IMR-90 (cell line): Measurements from ENCODE around the gene RGS3. TPM values are rescaled to one million over a fixed set of nuclear protein-coding genes. Genes with fewer than 3 reads are reported as not detected.

Experiments used
- ATAC-seq: fragments of 200-7000 bp; cut with Tn5 transposase; 2 replicates; pipeline ENCODE4 v1.9.1; 2020; ENCODE audit warnings: low read depth, mild to moderate bottlenecking, moderate library complexity
- BruUV-seq: library from RNA; stranded (reverse); fragments of 400-500 nt; replicated peaks from 2 replicates; lab custom pipeline; 2021; lab: Mats Ljungman, UMichigan
- CTCF ChIA-PET: fragments of 300-600 bp; formaldehyde crosslinking; extraction: SDS; loops from one replicate; lab custom pipeline; 2021; ENCODE audit warnings: antibody characterized with exemption; lab: Yijun Ruan, JAX
- POLR2A ChIA-PET: fragments of 300-600 bp; sonication (Branson Sonifier 250); formaldehyde crosslinking; loops from one replicate; lab custom pipeline; 2022; ENCODE audit warnings: antibody characterized with exemption; ENCODE audit not compliant: unreplicated experiment; lab: Charles Lee
- DNase-seq: peaks from one replicate; pipeline ENCODE4 v3.0.0; 2013
- H2AFZ ChIP-seq: replicated peaks from 2 replicates; pipeline ENCODE3; 2013; ENCODE audit warnings: low read length, mild to moderate bottlenecking; ENCODE audit not compliant: poor library complexity
- H2AK5ac ChIP-seq: 2 replicates; pipeline ENCODE4 v1.6.1; 2013; ENCODE audit warnings: low read depth, low read length, inconsistent platforms
- H2AK9ac ChIP-seq: replicated peaks from 2 replicates; pipeline ENCODE3; 2013; ENCODE audit warnings: mild to moderate bottlenecking, low read depth, low read length, moderate library complexity; ENCODE audit not compliant: poor library complexity
- H2BK120ac ChIP-seq: 2 replicates; pipeline ENCODE4 v1.6.1; 2013; ENCODE audit warnings: low read depth, low read length, inconsistent platforms
- H2BK15ac ChIP-seq: 3 replicates; pipeline ENCODE4 v1.6.1; 2013; ENCODE audit warnings: low read depth, low read length, inconsistent platforms
- H2BK20ac ChIP-seq: 2 replicates; pipeline ENCODE4 v1.6.1; 2013; ENCODE audit warnings: low read depth, mild to moderate bottlenecking, inconsistent platforms, low read length, moderate library complexity
- H2BK5ac ChIP-seq: 2 replicates; pipeline ENCODE4 v1.6.1; 2013; ENCODE audit warnings: mild to moderate bottlenecking, low read depth, low read length, inconsistent platforms; ENCODE audit not compliant: poor library complexity, severe bottlenecking
- H3K14ac ChIP-seq: replicated peaks from 2 replicates; pipeline ENCODE4 v1.6.1; 2013; ENCODE audit warnings: low read depth, low read length, inconsistent platforms
- H3K18ac ChIP-seq: 2 replicates; pipeline ENCODE4 v1.6.1; 2013; ENCODE audit warnings: low read depth, low read length, control low read depth
- H3K23ac ChIP-seq: 2 replicates; pipeline ENCODE4 v1.6.1; 2013; ENCODE audit warnings: low read depth, low read length, inconsistent platforms
- H3K27ac ChIP-seq: 2 replicates; pipeline ENCODE4 v1.5.1; 2013; ENCODE audit warnings: mild to moderate bottlenecking, control low read depth, low read length; ENCODE audit not compliant: insufficient read depth
- H3K27me3 ChIP-seq: 2 replicates; pipeline ENCODE4 v1.6.1; 2013; ENCODE audit warnings: low read length; ENCODE audit not compliant: control insufficient read depth, insufficient read depth
- H3K36me3 ChIP-seq: 2 replicates; pipeline ENCODE4 v1.6.1; 2013; ENCODE audit warnings: low read length, mixed read lengths; ENCODE audit not compliant: control insufficient read depth, insufficient read depth
- H3K4ac ChIP-seq: 2 replicates; pipeline ENCODE4 v1.6.1; 2013; ENCODE audit warnings: low read depth, low read length, inconsistent platforms
- H3K4me1 ChIP-seq: 2 replicates; pipeline ENCODE4 v1.6.1; 2013; ENCODE audit warnings: low read length, mixed read lengths; ENCODE audit not compliant: control insufficient read depth, insufficient read depth
- H3K4me2 ChIP-seq: 2 replicates; pipeline ENCODE4 v1.6.1; 2013; ENCODE audit warnings: low read depth, mild to moderate bottlenecking, control low read depth, low read length, moderate library complexity
- H3K4me3 ChIP-seq: 2 replicates; pipeline ENCODE4 v1.5.1; 2013; ENCODE audit warnings: low read depth, mild to moderate bottlenecking, control low read depth, low read length, moderate library complexity; ENCODE audit not compliant: insufficient read depth
- H3K56ac ChIP-seq: 2 replicates; pipeline ENCODE4 v1.6.1; 2013; ENCODE audit warnings: low read length, inconsistent platforms; ENCODE audit not compliant: insufficient read depth; ENCODE audit errors: extremely low read depth
- H3K79me1 ChIP-seq, 2 experiments: 2 replicates each; pipeline ENCODE4 v1.6.1; 2013; ENCODE audit warnings: low read length in 2 of 2, inconsistent platforms in 1 of 2, low read depth in 1 of 2
- H3K9ac ChIP-seq: 2 replicates; pipeline ENCODE4 v1.6.1; 2013; ENCODE audit warnings: low read depth, low read length, control low read depth
- H3K9me1 ChIP-seq: 2 replicates; pipeline ENCODE4 v1.6.1; 2013; ENCODE audit warnings: low read length, inconsistent platforms; ENCODE audit not compliant: insufficient read depth
- H3K9me3 ChIP-seq: 2 replicates; pipeline ENCODE4 v1.6.1; 2013; ENCODE audit warnings: low read length; ENCODE audit not compliant: control insufficient read depth, insufficient read depth
- H4K20me1 ChIP-seq: 2 replicates; pipeline ENCODE4 v1.6.1; 2013; ENCODE audit warnings: low read length, inconsistent platforms; ENCODE audit not compliant: insufficient read depth
- H4K5ac ChIP-seq: 2 replicates; pipeline ENCODE4 v1.6.1; 2013; ENCODE audit warnings: mild to moderate bottlenecking, low read depth, low read length, control low read depth
- H4K8ac ChIP-seq, 2 experiments: 2 replicates each; pipeline ENCODE4 v1.6.1; 2013; ENCODE audit warnings: low read depth in 2 of 2, low read length in 2 of 2, control low read depth in 1 of 2, inconsistent platforms in 1 of 2
- H4K91ac ChIP-seq: 2 replicates; pipeline ENCODE4 v1.6.1; 2013; ENCODE audit warnings: low read depth, low read length, inconsistent platforms; ENCODE audit not compliant: insufficient read depth
- BHLHE40 ChIP-seq: fragments of 150-350 bp; IDR thresholded peaks from 2 replicates; pipeline ENCODE4 v1.6.1; 2016; ENCODE audit warnings: mild to moderate bottlenecking, low read depth, low read length
- CEBPB ChIP-seq: IDR thresholded peaks from 2 replicates; pipeline ENCODE4 v1.6.1; 2012; ENCODE audit warnings: low read depth, low read length, improper control_type of control experiment
- CHD1 ChIP-seq: IDR thresholded peaks from 2 replicates; pipeline ENCODE4 v1.6.1; 2012; ENCODE audit warnings: low read depth, low read length, improper control_type of control experiment
- FOS ChIP-seq: fragments of 150-350 bp; IDR thresholded peaks from 2 replicates; pipeline ENCODE4 v1.6.1; 2016; ENCODE audit warnings: low read depth, low read length
- MAFK ChIP-seq: IDR thresholded peaks from 2 replicates; pipeline ENCODE4 v1.6.1; 2012; ENCODE audit warnings: low read depth, low read length, improper control_type of control experiment
- MAZ ChIP-seq: IDR thresholded peaks from 2 replicates; pipeline ENCODE4 v1.6.1; 2012; ENCODE audit warnings: low read depth, mild to moderate bottlenecking, low read length, improper control_type of control experiment, moderate library complexity, borderline replicate concordance
- MXI1 ChIP-seq: IDR thresholded peaks from 2 replicates; pipeline ENCODE4 v1.6.1; 2012; ENCODE audit warnings: low read depth, mild to moderate bottlenecking, low read length, moderate library complexity, borderline replicate concordance
- POLR2A ChIP-seq: IDR thresholded peaks from 2 replicates; pipeline ENCODE4 v1.6.1; 2012; ENCODE audit warnings: mild to moderate bottlenecking, low read depth, low read length
- RAD21 ChIP-seq: IDR thresholded peaks from 2 replicates; pipeline ENCODE4 v1.6.1; 2012; ENCODE audit warnings: low read length, improper control_type of control experiment
- RCOR1 ChIP-seq: IDR thresholded peaks from 2 replicates; pipeline ENCODE4 v1.6.1; 2012; ENCODE audit warnings: mild to moderate bottlenecking, low read length, improper control_type of control experiment; ENCODE audit not compliant: insufficient replicate concordance
- SMC3 ChIP-seq: fragments of 150-350 bp; IDR thresholded peaks from 2 replicates; pipeline ENCODE4 v1.6.1; 2016; ENCODE audit warnings: low read depth, mild to moderate bottlenecking, antibody characterized with exemption, low read length, moderate library complexity
- WGBS, 2 experiments: methylation state at CpG; one replicate each; pipeline versions ENCODE4 v1.1.5 to v1.1.7; 2013; ENCODE audit warnings: missing lambda C conversion rate in 2 of 2; ENCODE audit not compliant: insufficient read length in 1 of 2; ENCODE audit errors: extremely low coverage in 2 of 2; 5-methylcytosine and 5-hydroxymethylcytosine counted together
- dilution Hi-C: fragments of 300-500 bp; cut with HindIII; formaldehyde crosslinking; loops from one replicate; pipeline ENCODE4 v1.14.3; 2018; ENCODE audit warnings: low sequenced_read_pairs; ENCODE audit not compliant: unreplicated experiment
- in situ Hi-C: fragments of 300-500 bp; cut with MboI; formaldehyde crosslinking; loops from 3 replicates; pipeline ENCODE4 v1.14.3; 2019; ENCODE audit warnings: low sequenced_read_pairs, inconsistent platforms, mixed read lengths
- intact Hi-C: fragments of 100-400 bp; cut with micrococcal nuclease; formaldehyde crosslinking; loops from 2 replicates; pipeline ENCODE4 v1.10.0; 2022
- polyA plus RNA-seq, 3 experiments: library from polyadenylated mRNA; depleted of rRNA; stranded (reverse); fragments of >200 nt; gene quantifications; 2 replicates each; pipeline ENCODE4 v1.2.3, GENCODE V29; 2012; ENCODE audit warnings: low replicate concordance in 1 of 3
- total RNA-seq: library from RNA; depleted of rRNA; stranded (reverse); fragments of >200 nt; gene quantifications from 2 replicates; pipeline ENCODE4 v1.2.3, GENCODE V29; 2012
- TF ChIP-seq, protein P1 (sequence below): conservative IDR thresholded peaks from 2 replicates; pipeline ENCODE4 v1.5.1; 2012; ENCODE audit warnings: mild to moderate bottlenecking, low read depth, low read length, improper control_type of control experiment
- TF ChIP-seq, protein P2 (sequence below): fragments of 150-350 bp; IDR thresholded peaks from 2 replicates; pipeline ENCODE4 v1.6.1; 2017; ENCODE audit warnings: mild to moderate bottlenecking, antibody characterized with exemption, low read length, low read depth
- TF ChIP-seq, protein P3 (sequence below): fragments of 150-350 bp; IDR thresholded peaks from 2 replicates; pipeline ENCODE4 v1.6.1; 2016; ENCODE audit warnings: low read depth, mild to moderate bottlenecking, low read length, moderate library complexity, borderline replicate concordance

RGS3 gene
- total and polyA plus RNA-seq, 2 of the 4 experiments (the other 2 are of a cell fraction): 51.8 to 65.6 TPM

DNA sequence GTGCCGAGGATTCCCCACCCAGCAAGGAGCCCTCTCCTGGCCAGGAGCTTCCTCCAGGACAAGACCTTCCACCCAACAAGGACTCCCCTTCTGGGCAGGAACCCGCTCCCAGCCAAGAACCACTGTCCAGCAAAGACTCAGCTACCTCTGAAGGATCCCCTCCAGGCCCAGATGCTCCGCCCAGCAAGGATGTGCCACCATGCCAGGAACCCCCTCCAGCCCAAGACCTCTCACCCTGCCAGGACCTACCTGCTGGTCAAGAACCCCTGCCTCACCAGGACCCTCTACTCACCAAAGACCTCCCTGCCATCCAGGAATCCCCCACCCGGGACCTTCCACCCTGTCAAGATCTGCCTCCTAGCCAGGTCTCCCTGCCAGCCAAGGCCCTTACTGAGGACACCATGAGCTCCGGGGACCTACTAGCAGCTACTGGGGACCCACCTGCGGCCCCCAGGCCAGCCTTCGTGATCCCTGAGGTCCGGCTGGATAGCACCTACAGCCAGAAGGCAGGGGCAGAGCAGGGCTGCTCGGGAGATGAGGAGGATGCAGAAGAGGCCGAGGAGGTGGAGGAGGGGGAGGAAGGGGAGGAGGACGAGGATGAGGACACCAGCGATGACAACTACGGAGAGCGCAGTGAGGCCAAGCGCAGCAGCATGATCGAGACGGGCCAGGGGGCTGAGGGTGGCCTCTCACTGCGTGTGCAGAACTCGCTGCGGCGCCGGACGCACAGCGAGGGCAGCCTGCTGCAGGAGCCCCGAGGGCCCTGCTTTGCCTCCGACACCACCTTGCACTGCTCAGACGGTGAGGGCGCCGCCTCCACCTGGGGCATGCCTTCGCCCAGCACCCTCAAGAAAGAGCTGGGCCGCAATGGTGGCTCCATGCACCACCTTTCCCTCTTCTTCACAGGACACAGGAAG is 120.2 kb downstream of the RGS3 start:
- no peak overlapping the region for H3K14ac ChIP-seq
- POLR2A ChIA-PET: no interaction called here
- peaks cover 25% of the 10 kb centered on the region for H3K9me1 ChIP-seq
- peaks cover 24% of the 10 kb centered on the region for H3K4me1 ChIP-seq
- H3K18ac ChIP-seq: no peak overlapping the region
- no peak overlapping the region for H3K9ac ChIP-seq
- no TSS peak for BruUV-seq
- 100% methylated on average over 2 of the region's 31 CpGs; no CpG with 5 or more reads in 1 of the 2 experiments for WGBS, 2 experiments
- in situ Hi-C loops: loop anchor here (5.0 kb wide), 1 partner anchor 131 kb away; no protein-coding TSS in a partner anchor
- no peak overlapping the region for H3K56ac ChIP-seq
- CTCF ChIA-PET: interaction anchor here (0.5 to 0.9 kb wide), 2 partner anchors 8 to 278 kb away, joined by 3 to 4 read pairs; no protein-coding TSS in a partner anchor
- dilution Hi-C loops: no loop called here
- no peak overlapping the region for H4K8ac ChIP-seq
- H3K4me2 ChIP-seq: no peak overlapping the region
- H2BK5ac ChIP-seq: no peak overlapping the region
- no peak overlapping the region for H3K27ac ChIP-seq
- no peak overlapping the region for H3K23ac ChIP-seq
- no peak overlapping the region for H3K4me3 ChIP-seq
- no peaks in the 10 kb centered on the region for H3K27me3 ChIP-seq
- H2AK5ac ChIP-seq: no peak overlapping the region; the same call in 1 of the 2 replicates
- intact Hi-C loops: no loop called here
- H2AK9ac ChIP-seq: no peak overlapping the region
- H2AFZ ChIP-seq: no peak overlapping the region
- H2BK120ac ChIP-seq: no peak overlapping the region
- H3K79me1 ChIP-seq: peaks cover 10 to 45% of the 10 kb centered on the region in 2 experiments
- ATAC-seq (no peak), DNase-seq (no peak)
- H4K5ac ChIP-seq: no peak overlapping the region
- no peak overlapping the region for H4K91ac ChIP-seq
- H2BK15ac ChIP-seq: no peak overlapping the region
- H4K20me1 ChIP-seq: peaks cover 7% of the 10 kb centered on the region; the same call in 1 of the 2 replicates
- no peak overlapping the region for H3K4ac ChIP-seq
- peaks cover 18% of the 10 kb centered on the region; the same call in 1 of the 2 replicates for H3K36me3 ChIP-seq
- no peaks in the 10 kb centered on the region for H3K9me3 ChIP-seq
- H2BK20ac ChIP-seq: no peak overlapping the region
- TF ChIP-seq SMC3 (no peak), RCOR1 (no peak), MAFK (no peak), MAZ (no peak), MXI1 (no peak), BHLHE40 (no peak), CHD1 (no peak), POLR2A (no peak), FOS (no peak), RAD21 (no peak), CEBPB (no peak)
- TF ChIP-seq, protein P1, sequence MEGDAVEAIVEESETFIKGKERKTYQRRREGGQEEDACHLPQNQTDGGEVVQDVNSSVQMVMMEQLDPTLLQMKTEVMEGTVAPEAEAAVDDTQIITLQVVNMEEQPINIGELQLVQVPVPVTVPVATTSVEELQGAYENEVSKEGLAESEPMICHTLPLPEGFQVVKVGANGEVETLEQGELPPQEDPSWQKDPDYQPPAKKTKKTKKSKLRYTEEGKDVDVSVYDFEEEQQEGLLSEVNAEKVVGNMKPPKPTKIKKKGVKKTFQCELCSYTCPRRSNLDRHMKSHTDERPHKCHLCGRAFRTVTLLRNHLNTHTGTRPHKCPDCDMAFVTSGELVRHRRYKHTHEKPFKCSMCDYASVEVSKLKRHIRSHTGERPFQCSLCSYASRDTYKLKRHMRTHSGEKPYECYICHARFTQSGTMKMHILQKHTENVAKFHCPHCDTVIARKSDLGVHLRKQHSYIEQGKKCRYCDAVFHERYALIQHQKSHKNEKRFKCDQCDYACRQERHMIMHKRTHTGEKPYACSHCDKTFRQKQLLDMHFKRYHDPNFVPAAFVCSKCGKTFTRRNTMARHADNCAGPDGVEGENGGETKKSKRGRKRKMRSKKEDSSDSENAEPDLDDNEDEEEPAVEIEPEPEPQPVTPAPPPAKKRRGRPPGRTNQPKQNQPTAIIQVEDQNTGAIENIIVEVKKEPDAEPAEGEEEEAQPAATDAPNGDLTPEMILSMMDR: no peak
- TF ChIP-seq, protein P2, sequence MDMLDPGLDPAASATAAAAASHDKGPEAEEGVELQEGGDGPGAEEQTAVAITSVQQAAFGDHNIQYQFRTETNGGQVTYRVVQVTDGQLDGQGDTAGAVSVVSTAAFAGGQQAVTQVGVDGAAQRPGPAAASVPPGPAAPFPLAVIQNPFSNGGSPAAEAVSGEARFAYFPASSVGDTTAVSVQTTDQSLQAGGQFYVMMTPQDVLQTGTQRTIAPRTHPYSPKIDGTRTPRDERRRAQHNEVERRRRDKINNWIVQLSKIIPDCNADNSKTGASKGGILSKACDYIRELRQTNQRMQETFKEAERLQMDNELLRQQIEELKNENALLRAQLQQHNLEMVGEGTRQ: no peak
- TF ChIP-seq, protein P3, sequence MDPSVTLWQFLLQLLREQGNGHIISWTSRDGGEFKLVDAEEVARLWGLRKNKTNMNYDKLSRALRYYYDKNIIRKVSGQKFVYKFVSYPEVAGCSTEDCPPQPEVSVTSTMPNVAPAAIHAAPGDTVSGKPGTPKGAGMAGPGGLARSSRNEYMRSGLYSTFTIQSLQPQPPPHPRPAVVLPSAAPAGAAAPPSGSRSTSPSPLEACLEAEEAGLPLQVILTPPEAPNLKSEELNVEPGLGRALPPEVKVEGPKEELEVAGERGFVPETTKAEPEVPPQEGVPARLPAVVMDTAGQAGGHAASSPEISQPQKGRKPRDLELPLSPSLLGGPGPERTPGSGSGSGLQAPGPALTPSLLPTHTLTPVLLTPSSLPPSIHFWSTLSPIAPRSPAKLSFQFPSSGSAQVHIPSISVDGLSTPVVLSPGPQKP: no peak
